HepG2 (cell line): ENCODE measurements around the gene PCDHGB7. TPM values are rescaled to one million over a fixed set of nuclear protein-coding genes. Genes with fewer than 3 reads are reported as not detected.
"Not testable (repeated sequence)": the region's sequence is repeated elsewhere in the genome, so short reads cannot be mapped to it uniquely, and the experiment has no call there.

Experiments
- ATAC-seq: fragments of 200-7000 bp; cut with Tn5 transposase; 3 replicates; pipeline ENCODE4 v1.9.1; 2020; ENCODE audit warnings: mild to moderate bottlenecking, moderate library complexity
- BruUV-seq: library from RNA; stranded (reverse); fragments of 400-500 nt; replicated peaks from 2 replicates; lab custom pipeline; 2021; lab: Mats Ljungman, UMichigan
- CTCF ChIA-PET: fragments of 300-600 bp; formaldehyde crosslinking; extraction: SDS; loops from one replicate; lab custom pipeline; 2021; ENCODE audit warnings: low total read pairs, inconsistent platforms, low intra/inter-chr PET ratio; lab: Yijun Ruan, JAX
- POLR2A ChIA-PET: fragments of 350-600 bp; sonication (Branson Sonifier 250); formaldehyde crosslinking; loops from one replicate; lab custom pipeline; 2020; ENCODE audit warnings: antibody characterized with exemption, inconsistent platforms; lab: Yijun Ruan, JAX
- DNase-seq: peaks from one replicate; pipeline ENCODE4 v3.0.0-alpha.2; 2015; ENCODE audit warnings: low spot score
- FAIRE-seq: peaks from 3 replicates; lab custom pipeline; 2011; peaks lifted over from hg19 to GRCh38; lab: Jason Lieb, UNC
- H2AFZ ChIP-seq: one replicate; pipeline ENCODE4 v1.6.1; 2011; ENCODE audit warnings: low read length, inconsistent platforms
- H3K27ac ChIP-seq: fragments of 300-600 bp; 3 replicates; pipeline ENCODE4 v1.8.0; 2011; ENCODE audit warnings: mixed run types, mild to moderate bottlenecking, mixed read lengths, low read length, inconsistent platforms; ENCODE audit not compliant: insufficient read depth; ENCODE audit errors: extremely low read length
- H3K27me3 ChIP-seq, 2 experiments: fragments of 200-600 bp in 1 of 2; 2 replicates in 1 of 2; 3 replicates in 1 of 2; pipeline versions ENCODE4 v1.6.0 to v1.8.0; 2011; ENCODE audit warnings: low read length in 2 of 2, mild to moderate bottlenecking in 2 of 2, moderate library complexity in 2 of 2, inconsistent platforms in 1 of 2; ENCODE audit not compliant: insufficient read depth in 2 of 2, control insufficient read depth in 1 of 2
- H3K36me3 ChIP-seq, 2 experiments: fragments of 200-600 bp in 1 of 2; replicated peaks in 1 of 2; 2 replicates in 1 of 2; 3 replicates in 1 of 2; pipeline versions ENCODE4 v1.5.1 to v1.8.0; 2011; ENCODE audit warnings: low read length in 2 of 2, inconsistent platforms in 1 of 2; ENCODE audit not compliant: insufficient read depth in 2 of 2, control insufficient read depth in 1 of 2
- H3K4me1 ChIP-seq: 2 replicates; pipeline ENCODE4 v1.5.1; 2012; ENCODE audit warnings: low read length, inconsistent platforms; ENCODE audit not compliant: insufficient read depth
- H3K4me2 ChIP-seq: 2 replicates; pipeline ENCODE4 v1.6.0; 2011; ENCODE audit warnings: low read depth, low read length, inconsistent platforms
- H3K4me3 ChIP-seq, 3 experiments: fragments of 200-600 bp in 1 of 3; sonication (generic), shearing (Covaris generic) in 1 of 3; replicated peaks in 1 of 3; 2 replicates each; pipeline ENCODE4 v1.5.1; 2011 to 2016; ENCODE audit warnings: low read length in 3 of 3, inconsistent platforms in 2 of 3, low read depth in 2 of 3, mild to moderate bottlenecking in 2 of 3, control low read depth in 1 of 3, mixed read lengths in 1 of 3; ENCODE audit not compliant: insufficient read depth in 1 of 3
- H3K79me2 ChIP-seq: one replicate; pipeline ENCODE4 v1.6.1; 2011; ENCODE audit warnings: low read length, inconsistent platforms; ENCODE audit not compliant: insufficient read depth
- H3K9ac ChIP-seq: 2 replicates; pipeline ENCODE4 v1.6.0; 2011; ENCODE audit warnings: mild to moderate bottlenecking, low read depth, low read length, inconsistent platforms; ENCODE audit not compliant: insufficient read depth
- H3K9me3 ChIP-seq: 2 replicates; pipeline ENCODE4 v1.5.1; 2012; ENCODE audit warnings: mild to moderate bottlenecking, low read length
- H4K20me1 ChIP-seq: 2 replicates; pipeline ENCODE4 v1.6.0; 2011; ENCODE audit warnings: inconsistent platforms, mild to moderate bottlenecking, low read length, moderate library complexity; ENCODE audit not compliant: insufficient read depth
- CEBPG ChIP-seq: IDR thresholded peaks from 2 replicates; pipeline ENCODE4 v1.6.1; 2016
- ISL2 ChIP-seq: sonication (generic); formaldehyde crosslinking; IDR thresholded peaks from 2 replicates; pipeline ENCODE4 v1.5.0; 2020; ENCODE audit warnings: missing genetic modification reagents
- KDM5A ChIP-seq: fragments of 200-600 bp; sonication (generic); IDR thresholded peaks from 2 replicates; pipeline ENCODE4 v1.7.0; 2018; ENCODE audit warnings: antibody characterized with exemption, mild to moderate bottlenecking, low read length, borderline replicate concordance
- MAFK ChIP-seq, 2 experiments: IDR thresholded peaks in 1 of 2; conservative IDR thresholded peaks in 1 of 2; 2 replicates each; pipeline ENCODE4 v1.6.1; 2011; ENCODE audit warnings: improper control_type of control experiment in 2 of 2, low read length in 2 of 2
- WGBS: methylation state at CpG from one replicate; pipeline ENCODE4 v1.1.6; 2017; ENCODE audit warnings: low lambda C conversion rate; 5-methylcytosine and 5-hydroxymethylcytosine counted together
- in situ Hi-C: cut with HindIII; loops from 2 replicates; pipeline ENCODE4 v1.10.0; 2017; ENCODE audit warnings: low pct_unique_long_range_greater_than_20kb; ENCODE audit not compliant: extremely low pct_ligation_motif_present
- intact Hi-C: fragments of 100-400 bp; cut with micrococcal nuclease; formaldehyde crosslinking; loops from one replicate; pipeline ENCODE4 v1.10.0; 2022; ENCODE audit not compliant: unreplicated experiment
- polyA plus RNA-seq, 8 experiments: library from polyadenylated mRNA; depleted of rRNA in 3 of 8; stranded (reverse) in 7 of 8; unstranded in 1 of 8; fragments of >200 nt; fragmentation: Illumina TruSeq in 4 of 8; extraction: Trizol in 4 of 8; gene quantifications; 2 replicates each; pipeline versions ENCODE4 v1.2.1 to v1.2.3, GENCODE V29; 2011 to 2016; ENCODE audit warnings: low read depth in 4 of 8, missing spikeins in 1 of 8, mixed read lengths in 1 of 8; ENCODE audit not compliant: insufficient read depth in 1 of 8
- total RNA-seq, 5 experiments: library from RNA; depleted of rRNA; stranded (reverse); fragments of >200 nt; fragmentation: Illumina TruSeq; extraction: Trizol; gene quantifications; 2 replicates each; pipeline ENCODE4 v1.2.3, GENCODE V29; 2016; ENCODE audit warnings: low read depth in 1 of 5
- TF ChIP-seq, protein P1 (sequence below): IDR thresholded peaks from 2 replicates; pipeline ENCODE4 v1.6.1; 2012; ENCODE audit warnings: inconsistent platforms

The PCDHGB7 gene
- total and polyA plus RNA-seq, 2 of the 13 experiments (the other 11 are each of a cell fraction or from before 2014, with no cell fraction given): 0.08 to 0.18 TPM

DNA sequence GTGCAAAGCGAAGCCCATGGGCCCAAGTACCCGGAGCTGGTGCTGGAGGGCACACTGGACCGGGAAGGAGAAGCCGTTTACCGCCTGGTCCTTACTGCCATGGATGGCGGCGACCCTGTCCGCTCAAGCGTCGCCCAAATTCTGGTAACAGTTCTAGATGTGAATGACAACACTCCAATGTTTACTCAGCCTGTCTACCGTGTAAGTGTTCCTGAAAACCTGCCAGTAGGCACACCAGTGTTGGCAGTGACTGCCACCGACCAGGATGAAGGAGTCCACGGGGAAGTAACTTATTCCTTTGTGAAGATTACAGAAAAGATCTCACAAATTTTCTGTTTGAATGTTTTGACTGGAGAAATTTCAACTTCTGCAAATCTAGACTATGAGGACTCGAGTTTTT is 42.9 kb upstream of the PCDHGB7 start:
- no peak overlapping the region for H3K9ac ChIP-seq
- no peaks in the 10 kb centered on the region for H4K20me1 ChIP-seq
- H3K4me3 ChIP-seq: no peak overlapping the region
- no peak overlapping the region for H3K4me2 ChIP-seq
- no peak overlapping the region for H2AFZ ChIP-seq
- ATAC-seq (no peak), FAIRE-seq (no peak), DNase-seq (no peak)
- H3K27ac ChIP-seq: no peak overlapping the region
- TF ChIP-seq ISL2 (CRISPR knock-in tag) (no peak), MAFK (conservative IDR thresholded peaks at IDR 0.05 in 1 of 2, IDR thresholded peaks at IDR 0.05 in 1 of 2; ENCODE audit: low read length in 2 of 2) (no peak), CEBPG (no peak), KDM5A (no peak)
- TF ChIP-seq, protein P1, sequence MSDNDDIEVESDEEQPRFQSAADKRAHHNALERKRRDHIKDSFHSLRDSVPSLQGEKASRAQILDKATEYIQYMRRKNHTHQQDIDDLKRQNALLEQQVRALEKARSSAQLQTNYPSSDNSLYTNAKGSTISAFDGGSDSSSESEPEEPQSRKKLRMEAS: no peak
- no TSS peak for BruUV-seq
- in situ Hi-C loops (no loop called here), intact Hi-C loops (no loop called here)
- H3K27me3 ChIP-seq: no peaks in the 10 kb centered on the region
- 32% methylated on average over 4 of the region's 14 CpGs for WGBS
- ChIA-PET CTCF (no interaction called here), POLR2A (no interaction called here)
- H3K9me3 ChIP-seq: peaks cover 53% of the 10 kb centered on the region
- H3K36me3 ChIP-seq: no peaks in the 10 kb centered on the region
- H3K79me2 ChIP-seq: no peaks in the 10 kb centered on the region
- no peaks in the 10 kb centered on the region for H3K4me1 ChIP-seq

DNA sequence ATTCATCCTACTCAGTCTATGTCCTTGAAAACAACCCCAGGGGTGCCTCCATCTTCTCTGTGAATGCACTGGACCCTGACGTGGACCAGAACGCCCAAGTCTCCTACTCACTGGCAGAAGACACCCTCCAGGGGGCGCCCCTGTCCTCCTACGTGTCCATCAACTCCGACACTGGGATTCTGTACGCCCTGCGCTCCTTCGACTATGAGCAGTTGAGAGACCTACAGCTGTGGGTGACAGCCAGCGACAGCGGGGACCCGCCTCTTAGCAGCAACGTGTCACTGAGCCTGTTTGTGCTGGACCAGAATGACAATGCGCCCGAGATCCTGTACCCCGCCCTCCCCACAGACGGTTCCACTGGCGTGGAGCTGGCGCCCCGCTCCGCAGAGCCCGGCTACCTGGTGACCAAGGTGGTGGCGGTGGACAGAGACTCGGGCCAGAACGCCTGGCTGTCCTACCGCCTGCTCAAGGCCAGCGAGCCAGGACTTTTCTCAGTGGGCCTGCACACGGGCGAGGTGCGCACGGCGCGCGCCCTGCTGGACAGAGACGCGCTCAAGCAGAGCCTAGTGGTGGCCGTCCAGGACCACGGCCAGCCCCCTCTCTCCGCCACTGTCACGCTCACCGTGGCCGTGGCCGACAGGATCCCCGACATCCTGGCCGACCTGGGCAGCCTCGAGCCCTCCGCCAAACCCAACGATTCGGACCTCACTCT is 41.9 kb upstream of the PCDHGB7 start:
- H3K4me1 ChIP-seq, H4K20me1 ChIP-seq, FAIRE-seq, DNase-seq, BruUV-seq, H3K4me3 ChIP-seq, H3K9ac ChIP-seq, H3K79me2 ChIP-seq, POLR2A ChIA-PET, H3K27ac ChIP-seq, intact Hi-C loops, H2AFZ ChIP-seq, H3K27me3 ChIP-seq, ATAC-seq, H3K36me3 ChIP-seq, H3K4me2 ChIP-seq, in situ Hi-C loops, CTCF ChIA-PET: not testable (repeated sequence)
- 66% methylated on average over 18 of the region's 48 CpGs for WGBS
- H3K9me3 ChIP-seq: peaks cover 47% of the 10 kb centered on the region
